ENCODE results near the gene CYB5D1. TPM values are rescaled to one million over a fixed set of nuclear protein-coding genes. Genes with fewer than 3 reads are reported as not detected.

CYB5D1 gene
- total RNA-seq, 4 donors from 2014 or later, result 3.3 to 5.1 (median 4.2) TPM

DNA sequence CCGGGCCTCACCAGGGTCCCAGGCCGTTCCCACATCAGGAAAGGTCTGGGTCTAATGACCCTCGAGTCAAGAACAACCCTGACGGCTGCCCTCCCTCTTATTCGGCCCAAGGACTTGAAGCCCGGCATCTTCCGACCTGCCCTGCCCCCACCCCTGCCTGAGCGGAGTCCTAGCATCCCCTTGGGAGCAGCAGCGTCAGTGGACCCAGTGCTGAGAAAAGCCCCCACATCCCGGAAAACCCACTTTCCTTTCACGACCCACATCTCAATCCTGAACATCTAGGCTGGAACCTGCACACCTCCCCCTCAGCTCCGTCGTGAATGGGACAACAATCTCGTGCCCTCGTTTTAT lies 2.2 kb upstream of the CYB5D1 start:
- peaks cover 10 to 51% (median 20%) of the 10 kb centered on the region in 4 donors for H3K4me1 ChIP-seq
- peak overlapping the region in 2 of 4 donors; percentile 70 to 77 for H3K4me3 ChIP-seq
- peak overlapping the region in 3 of 4 donors; percentile 88 to 94 (median 92) for H3K27ac ChIP-seq
- H3K9me3 ChIP-seq, result no peaks in the 10 kb centered on the region
- TF ChIP-seq, protein P1, sequence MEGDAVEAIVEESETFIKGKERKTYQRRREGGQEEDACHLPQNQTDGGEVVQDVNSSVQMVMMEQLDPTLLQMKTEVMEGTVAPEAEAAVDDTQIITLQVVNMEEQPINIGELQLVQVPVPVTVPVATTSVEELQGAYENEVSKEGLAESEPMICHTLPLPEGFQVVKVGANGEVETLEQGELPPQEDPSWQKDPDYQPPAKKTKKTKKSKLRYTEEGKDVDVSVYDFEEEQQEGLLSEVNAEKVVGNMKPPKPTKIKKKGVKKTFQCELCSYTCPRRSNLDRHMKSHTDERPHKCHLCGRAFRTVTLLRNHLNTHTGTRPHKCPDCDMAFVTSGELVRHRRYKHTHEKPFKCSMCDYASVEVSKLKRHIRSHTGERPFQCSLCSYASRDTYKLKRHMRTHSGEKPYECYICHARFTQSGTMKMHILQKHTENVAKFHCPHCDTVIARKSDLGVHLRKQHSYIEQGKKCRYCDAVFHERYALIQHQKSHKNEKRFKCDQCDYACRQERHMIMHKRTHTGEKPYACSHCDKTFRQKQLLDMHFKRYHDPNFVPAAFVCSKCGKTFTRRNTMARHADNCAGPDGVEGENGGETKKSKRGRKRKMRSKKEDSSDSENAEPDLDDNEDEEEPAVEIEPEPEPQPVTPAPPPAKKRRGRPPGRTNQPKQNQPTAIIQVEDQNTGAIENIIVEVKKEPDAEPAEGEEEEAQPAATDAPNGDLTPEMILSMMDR (IDR thresholded peaks at IDR 0.05), result no peak
- TF ChIP-seq POLR2A (IDR thresholded peaks at IDR 0.05), result no peak
- H3K36me3 ChIP-seq, result peaks cover 0 to 44% (median 0%) of the 10 kb centered on the region in 3 donors
- H3K27me3 ChIP-seq, result no peaks in the 10 kb centered on the region
- DNase-seq, result peak in 2 of 3 donors; percentile 56 to 57

DNA sequence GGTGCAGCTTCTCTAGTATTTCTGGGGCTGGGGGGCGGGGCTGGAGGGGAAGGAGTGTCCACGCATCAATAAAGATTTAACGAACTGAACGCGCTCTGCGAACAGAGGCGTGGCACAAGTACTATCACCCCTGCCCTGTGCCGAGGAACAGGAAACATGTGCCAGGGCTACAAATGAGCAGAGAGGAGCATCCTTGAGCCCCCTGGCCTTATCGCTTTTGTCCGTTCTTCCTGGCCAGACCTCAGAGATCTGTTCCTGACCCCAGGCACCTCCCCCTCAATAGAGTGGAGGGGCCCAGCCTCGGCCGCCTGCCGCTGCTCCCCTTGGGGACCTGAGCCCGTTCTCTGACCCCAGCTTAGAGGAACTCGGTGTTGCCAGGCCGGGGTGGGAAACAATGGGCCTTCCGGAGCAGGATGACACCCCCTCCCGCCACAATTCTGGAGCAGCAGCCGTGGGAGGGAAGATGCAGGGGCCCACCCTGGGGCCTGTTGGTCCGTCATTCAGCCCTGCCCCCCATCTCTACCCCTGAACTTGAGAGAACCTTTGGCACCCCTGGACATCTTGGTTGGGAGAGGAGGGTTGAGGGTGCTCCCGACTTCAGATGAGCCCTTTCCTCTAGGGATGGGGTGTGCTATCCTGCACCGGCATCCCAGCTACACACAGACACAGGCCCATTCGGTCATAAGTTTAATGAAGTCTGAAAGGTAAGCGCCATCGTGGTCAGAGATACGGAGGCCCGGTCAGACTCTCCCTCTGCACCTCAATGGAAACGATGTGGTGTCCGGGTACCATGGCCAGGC lies 1.6 kb upstream of the CYB5D1 start:
- Histone ChIP-seq H3K36me3 (peaks cover 0 to 38% (median 0%) of the 10 kb centered on the region in 3 donors), H3K4me1 (peaks cover 8 to 45% (median 19%) of the 10 kb centered on the region in 4 donors)
- peak; percentile 31 to 72 (median 71) for DNase-seq

DNA sequence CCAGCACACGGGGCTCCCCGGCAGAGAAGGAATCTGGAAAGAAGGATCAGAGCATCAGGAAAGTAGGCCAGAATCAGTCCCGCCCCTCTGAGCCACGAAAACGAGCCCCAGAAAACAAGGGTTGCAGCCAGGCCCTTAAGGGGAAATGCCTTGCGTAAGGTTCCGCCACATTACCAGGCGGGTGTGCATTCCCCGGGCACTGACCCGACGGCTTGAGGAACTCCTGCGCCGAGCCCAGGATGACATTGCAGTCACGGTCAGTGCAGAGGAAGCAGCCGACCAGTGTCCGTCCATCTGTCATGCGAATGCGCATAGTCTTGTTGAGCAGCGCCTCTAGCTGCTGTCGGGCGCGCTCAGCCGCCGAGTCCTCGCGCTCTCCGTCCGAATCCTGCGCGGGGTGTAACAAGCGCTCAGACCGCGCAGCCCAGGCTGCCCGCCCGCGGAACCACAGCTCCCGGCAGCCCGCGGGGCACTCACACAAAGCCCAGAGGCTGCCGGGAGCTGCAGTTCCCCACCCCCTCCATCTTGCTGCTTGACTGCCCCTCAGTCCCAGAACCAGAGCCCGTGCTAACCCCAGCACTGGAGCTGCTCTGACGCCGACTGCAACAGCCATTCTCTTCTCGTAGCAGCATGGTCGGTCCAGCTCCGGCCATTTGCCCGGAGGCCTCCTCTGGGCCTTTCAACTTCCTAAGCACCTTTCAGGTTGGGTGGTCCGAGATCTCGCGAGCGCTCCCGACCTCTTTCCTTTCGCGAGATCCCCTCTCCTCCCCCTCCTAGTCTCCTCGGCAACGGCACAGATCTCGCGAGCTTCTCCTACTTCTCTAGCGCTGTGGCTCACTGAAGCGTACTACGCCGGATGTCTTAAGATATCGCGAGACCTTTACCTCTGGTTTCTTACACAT lies 741 bp upstream of the CYB5D1 start, which contains the start of gene NAA38:
Gene NAA38, minus strand, starts transcription at position 749 of the 902 bp plus-strand sequence. Its CDS starts 96 bp downstream, at position 653.
- TF ChIP-seq, protein P1 (IDR thresholded peaks at IDR 0.05), result peak; percentile 27 to 63 (median 44)
- TF ChIP-seq POLR2A (IDR thresholded peaks at IDR 0.05), result peak in 1 of 2 donors; percentile 38
- no peaks in the 10 kb centered on the region for H3K27me3 ChIP-seq
- no peaks in the 10 kb centered on the region for H3K9me3 ChIP-seq
- peaks cover 6 to 39% (median 14%) of the 10 kb centered on the region in 4 donors for H3K4me1 ChIP-seq
- peaks cover 0 to 34% (median 0%) of the 10 kb centered on the region in 3 donors for H3K36me3 ChIP-seq
- DNase-seq, result peak; percentile 95 to 99 (median 98)
- peak within 1 kb of the TSS; percentile 59 to 77 (median 70) for H3K4me3 ChIP-seq
- peak within 1 kb of the TSS; percentile 87 to 94 (median 90) for H3K27ac ChIP-seq

More for the DNA sequence above, 1.6 kb upstream of the CYB5D1 start:
- peak overlapping the region; percentile 59 to 77 (median 70) for H3K4me3 ChIP-seq
- H3K27ac ChIP-seq, result peak overlapping the region; percentile 87 to 94 (median 90)
- no peaks in the 10 kb centered on the region for H3K27me3 ChIP-seq
- no peak for TF ChIP-seq POLR2A (IDR thresholded peaks at IDR 0.05)
- TF ChIP-seq, protein P1 (IDR thresholded peaks at IDR 0.05), result no peak
- no peaks in the 10 kb centered on the region for H3K9me3 ChIP-seq

DNA sequence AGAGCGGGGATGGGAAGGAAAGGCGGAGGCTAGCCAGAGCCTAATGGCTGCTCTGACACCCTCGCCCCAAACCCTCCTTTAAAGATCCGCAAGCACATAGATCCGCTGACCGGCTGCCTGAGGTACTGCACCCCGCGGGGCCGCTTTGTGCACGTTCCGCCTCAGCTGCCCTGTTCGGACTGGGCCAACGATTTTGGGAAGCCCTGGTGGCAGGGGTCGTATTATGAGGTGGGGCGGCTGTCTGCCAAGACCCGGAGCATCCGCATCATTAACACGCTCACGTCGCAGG lies 663 bp downstream of the CYB5D1 start:
- H3K36me3 ChIP-seq, result peaks cover 0 to 20% (median 0%) of the 10 kb centered on the region in 3 donors
- no peaks in the 10 kb centered on the region for H3K27me3 ChIP-seq
- DNase-seq, result peak; percentile 54 to 69 (median 61)
- H3K27ac ChIP-seq, result peak overlapping the region in 3 of 4 donors; percentile 88 to 94 (median 92)
- TF ChIP-seq POLR2A (IDR thresholded peaks at IDR 0.05), result no peak
- TF ChIP-seq, protein P1 (IDR thresholded peaks at IDR 0.05), result peak; percentile 22 to 59 (median 54)
- H3K9me3 ChIP-seq, result no peaks in the 10 kb centered on the region
- H3K4me1 ChIP-seq, result peaks cover 6 to 36% (median 13%) of the 10 kb centered on the region in 4 donors
- H3K4me3 ChIP-seq, result peak overlapping the region; percentile 59 to 77 (median 70)

DNA sequence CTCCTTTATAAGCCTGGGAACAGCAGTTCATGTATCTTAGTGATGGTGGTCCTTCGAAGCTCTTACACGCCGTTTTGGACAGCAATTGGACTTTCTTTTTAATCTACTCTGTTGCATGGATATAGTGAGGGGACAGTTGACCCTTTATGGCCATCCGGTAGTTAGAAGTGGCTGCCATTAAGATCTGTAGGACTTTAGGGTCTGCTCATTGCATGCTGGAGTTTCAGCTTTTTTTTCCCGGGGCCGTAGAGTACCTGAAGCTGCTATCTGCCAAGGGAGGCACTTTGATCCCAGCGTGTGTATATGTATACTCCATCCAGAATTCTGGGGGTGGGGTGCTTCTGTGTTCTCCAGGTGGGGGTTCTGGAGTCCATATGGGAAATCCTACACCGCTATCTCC lies 1.2 kb downstream of the CYB5D1 start:
- Histone ChIP-seq H3K4me1 (peaks cover 6 to 36% (median 13%) of the 10 kb centered on the region in 4 donors), H3K4me3 (no peak overlapping the region), H3K27ac (no peak overlapping the region), H3K9me3 (no peaks in the 10 kb centered on the region), H3K36me3 (peaks cover 0 to 14% (median 0%) of the 10 kb centered on the region in 3 donors), H3K27me3 (no peaks in the 10 kb centered on the region)
- TF ChIP-seq, protein P1 (IDR thresholded peaks at IDR 0.05), result no peak
- TF ChIP-seq POLR2A (IDR thresholded peaks at IDR 0.05), result no peak
- no peak for DNase-seq

Data from Peyer's patch (tissue), 4 donors.